Osteoblast (primary cell): ENCODE measurements around the gene BRPF3. TPM values are rescaled to one million over a fixed set of nuclear protein-coding genes. Genes with fewer than 3 reads are reported as not detected.

Experiments used
- DNase-seq: peaks from one replicate; pipeline ENCODE4 v3.0.0; 2011; ENCODE audit warnings: low spot score, mixed read lengths; ENCODE audit not compliant: insufficient read length; ENCODE audit errors: missing footprints
- H2AFZ ChIP-seq: 2 replicates; pipeline ENCODE4 v1.6.0; 2011; ENCODE audit warnings: mild to moderate bottlenecking, low read length
- H3K27ac ChIP-seq: 2 replicates; pipeline ENCODE4 v1.5.1; 2011; ENCODE audit warnings: mild to moderate bottlenecking, low read depth, low read length, moderate library complexity
- H3K27me3 ChIP-seq: 2 replicates; pipeline ENCODE4 v1.6.0; 2012; ENCODE audit warnings: mild to moderate bottlenecking, control low read depth, inconsistent platforms, low read length, moderate library complexity; ENCODE audit not compliant: insufficient read depth
- H3K36me3 ChIP-seq: 2 replicates; pipeline ENCODE4 v1.5.1; 2011; ENCODE audit warnings: mild to moderate bottlenecking, low read length, control low read depth, moderate library complexity; ENCODE audit not compliant: insufficient read depth
- H3K4me1 ChIP-seq: 2 replicates; pipeline ENCODE4 v1.5.1; 2011; ENCODE audit warnings: mild to moderate bottlenecking, low read length, control low read depth, moderate library complexity; ENCODE audit not compliant: insufficient read depth
- H3K4me2 ChIP-seq: 2 replicates; pipeline ENCODE4 v1.6.0; 2011; ENCODE audit warnings: mild to moderate bottlenecking, low read length; ENCODE audit not compliant: insufficient read depth
- H3K4me3 ChIP-seq: fragments of 200-600 bp; sonication (generic); 3 replicates; pipeline ENCODE4 v1.5.1; 2012; ENCODE audit warnings: mild to moderate bottlenecking, low read length, inconsistent platforms; ENCODE audit not compliant: insufficient read depth
- H3K79me2 ChIP-seq: 2 replicates; pipeline ENCODE4 v1.6.0; 2012; ENCODE audit warnings: mild to moderate bottlenecking, low read length, control low read depth, inconsistent platforms; ENCODE audit not compliant: insufficient read depth
- H3K9me3 ChIP-seq: 2 replicates; pipeline ENCODE4 v1.5.1; 2011; ENCODE audit warnings: low read depth, low read length, control low read depth
- H4K20me1 ChIP-seq: 2 replicates; pipeline ENCODE4 v1.6.0; 2012; ENCODE audit warnings: mild to moderate bottlenecking, low read length, control low read depth; ENCODE audit not compliant: insufficient read depth
- total RNA-seq: library from RNA; depleted of rRNA; stranded (reverse); fragments of >200 nt; gene quantifications from 2 replicates; pipeline ENCODE4 v1.2.3, GENCODE V29; 2012
- TF ChIP-seq, protein P1 (sequence below): IDR thresholded peaks from 2 replicates; pipeline ENCODE4 v1.5.1; 2011; ENCODE audit warnings: mild to moderate bottlenecking, low read depth, low read length, moderate library complexity; ENCODE audit errors: extremely low read depth

BRPF3 gene
- total RNA-seq, 1 donor: 18.8 TPM

DNA sequence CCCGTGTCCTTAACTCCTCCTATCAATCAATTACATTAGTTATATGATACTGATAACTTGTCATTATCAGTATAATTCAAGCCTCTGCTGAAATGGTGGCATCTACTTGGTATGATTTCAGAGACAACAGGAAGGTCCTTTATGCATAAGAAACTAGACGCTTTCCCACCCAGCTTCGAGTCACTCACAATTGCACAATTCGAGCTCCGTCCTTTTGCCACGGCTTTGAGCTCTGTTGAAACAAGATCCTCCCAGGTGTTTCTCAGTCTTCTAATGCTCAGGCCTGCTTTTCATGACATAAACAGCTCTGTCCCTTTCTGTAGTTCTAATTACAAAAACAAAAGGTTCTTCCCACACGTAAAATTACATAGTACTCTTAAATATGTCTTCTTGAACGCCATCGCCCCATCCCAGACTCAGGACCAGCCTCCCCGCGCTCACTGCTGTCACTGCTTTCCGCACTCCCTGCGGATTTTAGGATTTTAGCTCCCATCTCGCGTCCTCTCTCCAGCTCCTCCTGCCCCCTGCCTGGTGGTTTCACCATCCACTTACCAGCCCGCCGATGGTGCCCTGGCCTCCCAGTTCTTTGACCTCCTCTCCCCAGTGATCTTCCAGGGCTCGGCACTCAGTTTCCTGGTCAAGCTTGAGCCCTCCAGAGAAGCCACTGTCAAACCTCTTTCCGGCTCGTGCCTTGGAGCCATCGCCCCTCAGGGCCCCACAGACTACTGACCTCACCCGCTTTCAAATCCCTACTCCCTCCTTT lies 50.1 kb downstream of the BRPF3 start:
- TF ChIP-seq, protein P1, sequence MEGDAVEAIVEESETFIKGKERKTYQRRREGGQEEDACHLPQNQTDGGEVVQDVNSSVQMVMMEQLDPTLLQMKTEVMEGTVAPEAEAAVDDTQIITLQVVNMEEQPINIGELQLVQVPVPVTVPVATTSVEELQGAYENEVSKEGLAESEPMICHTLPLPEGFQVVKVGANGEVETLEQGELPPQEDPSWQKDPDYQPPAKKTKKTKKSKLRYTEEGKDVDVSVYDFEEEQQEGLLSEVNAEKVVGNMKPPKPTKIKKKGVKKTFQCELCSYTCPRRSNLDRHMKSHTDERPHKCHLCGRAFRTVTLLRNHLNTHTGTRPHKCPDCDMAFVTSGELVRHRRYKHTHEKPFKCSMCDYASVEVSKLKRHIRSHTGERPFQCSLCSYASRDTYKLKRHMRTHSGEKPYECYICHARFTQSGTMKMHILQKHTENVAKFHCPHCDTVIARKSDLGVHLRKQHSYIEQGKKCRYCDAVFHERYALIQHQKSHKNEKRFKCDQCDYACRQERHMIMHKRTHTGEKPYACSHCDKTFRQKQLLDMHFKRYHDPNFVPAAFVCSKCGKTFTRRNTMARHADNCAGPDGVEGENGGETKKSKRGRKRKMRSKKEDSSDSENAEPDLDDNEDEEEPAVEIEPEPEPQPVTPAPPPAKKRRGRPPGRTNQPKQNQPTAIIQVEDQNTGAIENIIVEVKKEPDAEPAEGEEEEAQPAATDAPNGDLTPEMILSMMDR: no peak
- H3K9me3 ChIP-seq: no peaks in the 10 kb centered on the region
- H3K4me3 ChIP-seq: no peak overlapping the region
- H3K4me1 ChIP-seq: peaks cover 15% of the 10 kb centered on the region
- no peak overlapping the region for H2AFZ ChIP-seq
- H4K20me1 ChIP-seq: no peaks in the 10 kb centered on the region
- no peaks in the 10 kb centered on the region for H3K79me2 ChIP-seq
- H3K36me3 ChIP-seq: no peaks in the 10 kb centered on the region
- DNase-seq: no peak
- H3K27me3 ChIP-seq: peaks cover 10% of the 10 kb centered on the region
- no peak overlapping the region for H3K27ac ChIP-seq
- no peak overlapping the region for H3K4me2 ChIP-seq

DNA sequence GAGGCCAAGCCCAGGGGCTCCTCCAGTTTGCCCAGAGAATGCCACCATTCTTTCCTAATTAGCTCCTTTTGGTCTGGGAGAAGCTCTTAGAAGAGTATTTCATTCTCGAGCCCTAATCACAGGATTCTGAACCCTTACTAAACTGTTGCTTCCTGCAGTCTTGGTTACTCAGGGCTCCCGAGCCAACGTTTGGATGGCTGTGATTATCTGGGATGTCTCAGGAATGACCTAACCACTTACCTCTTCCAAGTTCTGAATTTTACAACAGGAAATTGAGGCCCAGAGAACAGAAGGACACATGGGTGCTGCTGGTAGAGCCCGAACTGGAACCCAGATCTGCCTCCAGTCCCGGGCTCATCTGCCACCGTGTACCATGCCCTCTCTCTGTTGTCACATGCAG lies 51.1 kb downstream of the BRPF3 start:
- H2AFZ ChIP-seq: no peak overlapping the region
- H3K4me2 ChIP-seq: no peak overlapping the region
- no peaks in the 10 kb centered on the region for H3K36me3 ChIP-seq
- H3K4me1 ChIP-seq: peaks cover 15% of the 10 kb centered on the region
- H3K27ac ChIP-seq: peak overlapping the region; percentile 26
- peaks cover 4% of the 10 kb centered on the region for H3K27me3 ChIP-seq
- H3K79me2 ChIP-seq: no peaks in the 10 kb centered on the region
- H3K4me3 ChIP-seq: no peak overlapping the region
- DNase-seq: peak; percentile 86
- TF ChIP-seq, protein P1: no peak
- H4K20me1 ChIP-seq: no peaks in the 10 kb centered on the region
- no peaks in the 10 kb centered on the region for H3K9me3 ChIP-seq

DNA sequence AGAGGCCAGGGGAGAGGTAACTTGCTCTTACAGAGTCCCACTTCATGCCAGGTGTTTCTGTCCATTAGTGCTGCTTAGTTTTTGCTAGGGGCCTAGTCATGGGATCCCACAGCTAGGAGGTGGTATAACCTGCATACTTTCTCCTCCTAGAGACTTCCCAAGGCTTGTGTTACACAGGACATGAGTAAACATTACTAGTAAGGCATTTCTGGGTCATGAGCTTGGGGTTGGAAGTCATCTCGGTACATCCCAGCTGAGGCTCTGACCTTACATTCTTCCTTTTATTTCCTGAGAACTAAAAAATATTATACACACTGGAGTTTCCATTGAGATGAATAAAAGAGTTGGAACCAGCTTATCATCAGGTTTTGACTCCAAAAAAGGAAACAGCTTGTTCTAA lies 52.4 kb downstream of the BRPF3 start:
- Histone ChIP-seq H3K27me3 (no peaks in the 10 kb centered on the region), H3K4me3 (no peak overlapping the region), H4K20me1 (no peaks in the 10 kb centered on the region), H3K36me3 (no peaks in the 10 kb centered on the region), H3K4me2 (no peak overlapping the region), H3K79me2 (no peaks in the 10 kb centered on the region), H3K27ac (no peak overlapping the region), H3K9me3 (no peaks in the 10 kb centered on the region), H2AFZ (no peak overlapping the region), H3K4me1 (peaks cover 15% of the 10 kb centered on the region)
- TF ChIP-seq, protein P1: no peak
- no peak for DNase-seq

DNA sequence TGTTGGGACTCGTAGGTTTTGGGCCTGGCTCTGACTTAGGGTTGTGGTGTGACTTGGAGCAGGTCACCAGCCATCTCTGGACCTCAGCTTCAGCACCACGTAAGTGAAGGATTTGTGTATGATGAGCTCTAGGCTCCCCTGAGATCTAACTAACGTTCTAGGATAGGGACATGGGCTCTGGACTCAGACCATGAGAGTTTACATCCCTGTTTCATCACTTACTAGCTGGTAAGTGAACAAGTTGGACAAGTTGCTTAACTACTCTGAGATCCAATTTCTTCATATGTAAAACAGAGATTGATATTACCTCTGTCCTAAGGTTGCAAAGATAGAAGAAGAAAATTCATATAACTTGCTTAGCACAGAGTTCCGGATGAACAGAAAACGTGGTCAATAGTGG lies 53.0 kb downstream of the BRPF3 start:
- H3K27ac ChIP-seq: no peak overlapping the region
- H3K4me3 ChIP-seq: no peak overlapping the region
- no peaks in the 10 kb centered on the region for H3K36me3 ChIP-seq
- H3K4me1 ChIP-seq: peaks cover 15% of the 10 kb centered on the region
- H3K79me2 ChIP-seq: no peaks in the 10 kb centered on the region
- H3K9me3 ChIP-seq: no peaks in the 10 kb centered on the region
- H2AFZ ChIP-seq: no peak overlapping the region
- H3K27me3 ChIP-seq: no peaks in the 10 kb centered on the region
- TF ChIP-seq, protein P1: no peak
- no peak for DNase-seq
- H3K4me2 ChIP-seq: no peak overlapping the region
- H4K20me1 ChIP-seq: no peaks in the 10 kb centered on the region
